GM11168 (cell line): ENCODE results near the gene CFAP61.
"Not testable (repeated sequence)": the region's sequence is repeated elsewhere in the genome, so short reads cannot be mapped to it uniquely, and the experiment has no call there.

Experiments used
- in situ Hi-C: fragments of 300-500 bp; cut with MboI; formaldehyde crosslinking; loops from one replicate; pipeline ENCODE4 v1.12.0; 2022; ENCODE audit warnings: low sequenced_read_pairs; ENCODE audit not compliant: unreplicated experiment

Gene CFAP61

DNA sequence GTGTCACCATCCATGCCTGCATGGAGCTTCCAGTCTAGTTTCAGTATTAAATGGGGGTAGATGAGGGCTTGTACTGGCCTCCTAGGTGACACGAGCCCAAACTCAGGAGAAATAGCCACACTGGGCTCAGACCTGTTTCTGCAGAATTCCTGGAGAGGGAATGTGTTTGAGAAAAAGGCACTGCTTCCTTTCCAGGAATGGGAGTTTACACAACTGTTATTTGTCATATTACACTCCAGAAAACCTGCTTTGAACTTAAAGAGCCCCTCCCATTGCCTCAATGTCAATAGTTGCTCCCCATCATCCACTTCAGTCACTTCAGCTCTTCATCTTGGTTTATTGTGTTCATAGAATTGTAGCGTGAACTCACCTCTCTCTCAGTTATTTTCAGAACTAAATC, 151.5 kb downstream of the CFAP61 start:
- in situ Hi-C loops = no loop called here

DNA sequence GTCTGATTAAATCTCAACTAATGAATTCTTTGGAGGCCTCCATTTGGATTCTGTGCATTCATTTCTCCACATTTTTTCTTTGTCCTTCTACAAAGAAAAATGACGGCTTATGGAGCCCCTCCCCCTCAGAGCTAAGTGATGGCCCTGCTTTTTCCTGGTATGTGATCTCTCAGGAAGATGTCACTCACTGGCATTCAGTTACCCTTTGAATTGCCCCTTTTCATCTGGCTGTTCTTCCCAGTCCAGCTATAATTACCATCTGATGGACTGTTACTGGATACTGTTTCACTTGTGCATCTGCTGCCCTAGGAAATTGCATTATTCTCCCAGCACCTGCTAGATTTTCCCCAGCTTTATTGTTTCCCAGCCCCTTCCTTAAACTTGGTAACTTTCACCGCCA, 151.9 kb downstream of the CFAP61 start:
- in situ Hi-C loops = no loop called here

DNA sequence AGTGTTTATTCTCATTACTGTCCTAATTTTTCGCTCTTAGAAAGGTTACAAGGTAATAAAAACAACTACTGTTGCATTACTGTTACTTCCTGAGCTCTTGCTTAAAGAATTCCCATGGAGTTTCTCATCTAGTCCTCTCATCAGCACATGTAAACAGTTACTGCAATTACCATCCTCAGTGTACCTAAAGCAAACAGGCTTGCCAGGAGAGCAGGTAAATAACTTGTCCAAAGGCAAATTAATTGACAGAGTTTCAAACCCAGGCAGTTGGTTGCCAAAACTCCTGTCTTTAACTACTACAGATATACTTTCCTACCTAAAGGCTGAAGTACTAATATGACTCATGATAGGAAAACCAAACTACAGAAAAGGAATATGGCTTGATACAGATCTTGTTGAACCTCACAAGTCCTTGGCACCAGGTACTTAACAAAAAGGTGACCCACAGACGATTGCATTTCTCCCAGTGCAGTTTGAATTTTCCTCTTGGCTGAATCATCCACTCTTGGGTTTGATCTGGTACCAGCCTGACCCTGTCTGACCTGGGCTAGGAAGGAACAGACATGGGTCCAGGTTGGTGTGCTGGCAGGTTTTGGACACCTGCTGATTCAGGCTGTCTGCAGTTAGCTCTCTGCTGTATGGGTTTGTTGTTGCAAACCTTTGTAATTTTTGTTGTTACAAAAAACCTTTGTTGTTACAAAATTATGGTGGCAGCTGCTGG, 153.0 kb downstream of the CFAP61 start:
- in situ Hi-C loops = no loop called here

DNA sequence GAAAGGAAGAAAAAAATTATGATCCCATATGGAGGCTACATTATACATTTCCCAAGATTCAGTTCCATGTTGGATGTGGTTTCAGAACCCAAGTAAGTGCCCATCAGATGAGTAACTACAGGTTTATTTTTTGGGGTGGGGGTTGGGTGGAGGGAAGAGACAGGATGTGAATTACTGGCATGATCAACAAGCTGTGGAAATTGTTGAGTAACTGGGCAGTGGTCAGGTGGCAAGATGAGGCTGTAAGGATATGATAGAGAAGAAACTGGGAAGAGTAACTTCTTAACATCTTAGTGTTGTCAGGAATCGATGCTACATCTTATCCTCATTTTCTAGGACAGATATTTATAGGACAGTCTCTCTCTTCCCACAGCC, 153.5 kb downstream of the CFAP61 start:
- in situ Hi-C loops = no loop called here

DNA sequence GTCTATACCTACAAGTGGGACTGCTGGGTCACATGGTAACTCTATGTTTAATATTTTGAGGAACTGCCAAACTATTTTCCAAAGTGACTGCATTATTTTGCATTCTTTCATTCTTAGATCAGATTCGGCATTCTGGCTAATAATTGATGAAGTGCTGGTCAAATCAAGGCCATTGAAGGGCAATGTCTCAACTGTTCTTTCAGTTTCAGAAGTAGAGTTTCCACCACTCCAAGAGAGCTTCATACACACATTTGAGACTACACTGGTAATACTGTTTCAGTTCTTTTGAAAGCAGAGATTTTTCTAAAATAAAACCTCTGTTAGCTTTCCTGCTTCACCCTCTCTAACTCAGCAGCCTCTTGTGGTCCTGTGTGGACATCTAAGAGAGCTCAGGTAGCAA, 154.5 kb downstream of the CFAP61 start:
- in situ Hi-C loops = no loop called here

DNA sequence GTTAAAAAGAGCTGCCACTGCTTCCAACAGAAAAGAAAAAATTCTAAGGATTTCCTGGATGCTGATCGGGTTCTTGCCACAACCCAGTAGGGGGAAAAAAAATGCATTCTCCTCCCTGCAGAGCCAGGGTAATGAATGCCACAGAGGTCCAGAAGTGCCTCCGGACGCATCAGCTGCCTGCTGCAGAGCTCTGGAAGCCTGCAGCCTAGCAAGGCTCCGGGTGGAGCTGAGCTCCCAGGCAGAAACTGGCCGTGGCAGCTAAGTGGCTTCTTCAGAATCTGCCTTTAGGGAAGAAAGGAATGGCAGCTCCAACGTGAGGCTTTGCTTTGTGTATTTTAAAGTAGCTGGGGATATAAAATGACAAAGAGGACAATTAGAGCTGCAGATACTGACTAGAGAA, 155.0 kb downstream of the CFAP61 start:
- in situ Hi-C loops = no loop called here

DNA sequence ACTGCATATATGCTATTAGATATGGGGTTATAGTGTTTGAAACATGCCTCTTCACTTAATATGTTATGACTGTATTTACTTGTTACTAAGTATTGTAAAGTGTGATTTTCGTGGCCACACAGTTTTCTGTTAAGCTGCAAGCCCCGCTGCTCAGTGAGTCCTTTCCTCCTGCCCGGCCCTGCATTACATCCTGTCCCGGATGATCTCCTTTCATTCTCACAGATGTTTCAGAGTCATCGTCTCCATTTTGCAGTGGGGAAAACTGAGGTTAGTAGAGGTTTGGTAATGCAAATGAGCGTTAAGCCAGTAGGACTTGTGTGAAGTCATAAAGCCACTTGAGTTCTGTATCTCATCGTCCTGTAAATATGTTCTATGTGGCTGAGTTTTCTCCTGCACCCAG, 155.5 kb downstream of the CFAP61 start:
- in situ Hi-C loops = no loop called here

DNA sequence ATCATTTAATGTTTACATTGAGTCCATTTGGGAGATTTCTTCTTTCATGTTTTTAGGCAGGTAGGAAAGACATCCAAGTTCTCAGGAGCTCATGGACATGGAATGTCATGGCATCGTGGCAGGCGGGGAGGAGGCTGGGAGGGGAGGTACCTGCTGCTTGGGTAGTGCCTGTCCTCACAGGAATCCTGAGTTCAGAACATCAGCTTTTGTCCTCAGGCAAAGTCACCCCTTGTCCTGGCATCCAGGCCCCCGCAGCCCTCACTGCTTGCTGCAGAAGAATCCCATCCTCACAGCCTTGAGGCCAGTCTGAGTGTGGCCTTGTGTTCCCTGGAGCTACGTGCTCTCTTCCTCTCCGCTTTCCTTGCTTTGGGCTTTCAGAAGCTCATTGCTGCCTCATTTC, 157.4 kb downstream of the CFAP61 start:
- in situ Hi-C loops = no loop called here

DNA sequence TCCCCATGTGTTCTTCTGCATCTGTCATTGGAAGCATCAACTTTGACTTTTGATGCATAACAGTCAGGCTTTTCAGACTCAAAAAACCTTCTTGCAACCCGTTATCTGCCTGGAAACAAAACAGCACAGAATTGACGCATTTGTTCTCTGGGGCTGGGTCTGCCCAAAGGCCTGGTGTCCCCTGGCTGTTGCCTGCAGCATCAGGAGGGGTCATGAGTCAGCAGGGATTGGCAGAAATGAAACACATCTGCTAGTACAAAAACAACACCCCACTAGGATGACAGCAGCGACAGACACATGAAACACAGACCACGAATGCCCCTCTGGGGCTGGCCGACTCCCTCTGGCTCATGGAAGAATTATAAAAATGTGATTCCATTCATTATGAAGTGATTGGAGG, 158.0 kb downstream of the CFAP61 start:
- in situ Hi-C loops = no loop called here

DNA sequence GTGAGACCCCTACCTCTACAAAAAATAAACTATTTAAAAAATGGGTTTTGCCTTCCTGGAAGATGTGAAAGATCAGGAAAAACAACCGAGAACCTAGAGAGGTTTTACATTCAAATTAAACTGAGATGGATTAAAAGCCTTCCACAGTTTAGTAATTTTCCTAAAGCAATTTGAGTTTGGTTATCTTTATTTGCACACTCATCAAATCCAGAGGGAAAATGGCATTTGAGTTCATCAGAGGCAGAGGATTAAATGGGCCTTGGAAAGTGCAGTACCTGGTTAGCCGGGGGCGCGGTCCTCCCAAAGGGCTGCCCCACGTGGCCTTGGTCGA, 158.6 kb downstream of the CFAP61 start:
- in situ Hi-C loops = no loop called here

DNA sequence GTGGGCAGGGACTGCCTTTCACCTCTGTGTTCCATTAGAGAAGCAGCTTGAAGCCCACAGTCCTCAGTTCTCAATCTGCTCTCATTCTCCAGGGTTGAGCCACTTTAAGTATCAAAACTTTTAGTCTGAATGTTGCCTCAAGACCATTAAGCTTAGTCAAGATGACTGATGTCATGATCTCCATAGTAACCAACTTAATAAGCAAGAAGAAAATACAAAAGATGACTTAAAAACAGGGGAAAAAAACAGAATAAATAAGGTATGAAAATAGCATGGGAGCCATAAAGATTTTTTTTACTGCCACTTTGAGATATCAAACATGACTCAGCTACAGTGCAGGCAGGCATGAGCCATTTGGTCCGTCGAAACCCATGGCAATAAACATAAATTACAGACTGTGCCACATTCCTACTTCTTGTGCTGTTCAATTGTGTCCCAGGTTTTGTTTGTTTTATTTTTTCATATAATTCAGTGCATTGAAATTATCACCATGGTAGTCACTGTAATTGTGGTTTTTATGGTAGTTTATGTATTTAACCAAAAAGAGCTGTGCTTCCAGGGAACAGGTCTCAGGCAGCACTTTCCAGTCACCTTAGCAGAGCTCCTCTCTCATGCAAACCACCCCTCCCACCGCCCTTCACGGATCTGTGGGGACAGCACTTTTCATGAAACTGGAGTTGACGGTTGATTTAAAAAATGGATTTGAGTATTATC, 159.1 kb downstream of the CFAP61 start:
- in situ Hi-C loops = no loop called here

DNA sequence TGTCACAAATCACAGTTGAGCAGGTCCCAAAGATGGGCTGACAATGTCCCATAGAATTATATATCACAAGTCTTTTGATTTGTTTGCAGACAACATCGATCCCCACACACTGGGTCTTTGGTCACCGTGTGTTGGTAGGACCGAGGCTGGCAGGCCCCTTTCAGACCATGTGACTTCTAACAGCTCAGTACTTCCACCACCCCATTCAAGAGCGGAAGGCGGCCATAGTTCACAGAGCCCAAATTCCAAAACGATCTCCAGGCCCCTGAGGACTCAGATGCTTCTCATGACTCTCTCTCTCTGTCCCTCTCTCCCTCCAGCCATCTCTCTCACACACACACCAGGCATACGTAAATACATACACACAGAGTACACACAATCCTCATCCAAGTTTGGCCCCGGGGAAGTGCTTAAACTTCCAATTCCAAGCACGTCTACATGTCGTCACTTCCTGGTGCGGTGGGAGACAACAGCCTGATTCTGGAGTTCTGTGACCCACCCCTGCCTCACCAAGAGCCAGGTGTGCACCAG, 159.7 kb downstream of the CFAP61 start:
- in situ Hi-C loops = no loop called here

DNA sequence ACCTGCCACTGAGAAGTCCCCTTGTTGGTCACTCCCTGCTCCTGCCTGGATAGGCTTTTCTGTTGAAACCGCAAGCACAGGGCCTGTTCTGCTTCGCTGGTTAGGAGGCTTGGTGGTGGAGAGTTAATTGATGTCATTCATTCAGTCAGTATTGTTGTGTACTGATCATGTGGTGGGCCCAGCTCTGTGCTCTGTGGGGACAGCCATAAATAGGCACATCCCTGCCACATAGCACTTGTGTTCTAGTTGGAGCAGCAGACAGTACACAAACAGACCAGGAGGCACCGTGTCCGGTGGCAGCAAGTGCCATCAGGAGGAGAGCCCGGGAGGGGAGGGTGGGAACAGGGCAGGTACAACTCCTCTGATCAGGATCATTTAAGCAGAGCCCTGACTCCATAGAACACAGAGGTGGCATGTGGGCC, 160.4 kb downstream of the CFAP61 start:
- in situ Hi-C loops = no loop called here

DNA sequence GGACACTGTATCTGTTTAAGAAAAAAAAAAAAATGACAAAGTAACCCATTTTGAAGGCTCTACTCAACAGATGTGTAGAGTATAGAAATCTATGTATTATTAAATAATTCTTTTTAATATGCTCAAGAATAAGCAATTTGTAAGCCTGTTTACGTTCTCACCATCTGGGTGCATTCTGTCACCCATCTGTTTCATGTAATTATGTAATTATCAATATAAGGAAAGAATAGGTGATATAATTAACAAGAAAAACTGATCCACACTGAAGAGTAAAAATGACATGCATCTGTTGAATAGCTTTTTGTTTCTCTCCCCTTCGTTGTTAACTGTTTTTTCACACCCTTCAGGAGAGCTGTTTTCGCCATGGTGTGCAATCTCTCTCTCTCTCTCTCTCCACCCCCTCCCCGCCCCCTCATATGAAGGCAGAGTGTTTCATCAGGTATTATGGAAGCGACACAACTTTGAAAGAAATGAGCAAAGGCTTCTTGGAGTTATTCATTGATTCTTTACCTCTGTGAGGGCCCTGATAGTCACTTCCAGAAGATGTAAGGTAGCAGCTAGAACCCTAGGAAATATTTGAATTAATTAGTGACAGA, 161.3 kb downstream of the CFAP61 start:
- in situ Hi-C loops = no loop called here

DNA sequence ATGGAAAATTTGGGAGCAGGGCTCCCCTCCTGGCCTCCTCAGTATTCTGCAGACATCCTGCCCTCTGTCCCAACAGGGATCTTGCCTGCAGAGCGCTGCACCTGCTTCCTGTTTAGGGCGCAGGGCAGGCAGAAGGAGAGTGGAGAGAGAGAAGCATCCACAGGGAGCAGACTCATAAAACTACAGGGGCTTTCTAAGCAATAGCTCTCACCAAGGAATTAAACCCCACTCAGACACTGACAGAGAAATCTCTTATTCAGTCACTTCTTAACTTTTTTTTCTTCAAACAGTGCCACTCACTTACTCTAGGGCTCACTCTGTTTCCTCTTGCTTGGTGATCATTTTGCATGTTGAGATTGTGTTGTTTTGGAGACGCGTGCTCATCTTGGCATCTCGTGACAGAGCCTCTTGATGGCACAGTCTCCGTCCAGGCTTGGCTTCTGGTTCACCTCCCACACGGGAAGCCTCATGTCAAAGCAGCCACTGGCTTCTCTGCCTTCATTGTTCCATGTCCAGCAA, 162.5 kb downstream of the CFAP61 start:
- in situ Hi-C loops = no loop called here

DNA sequence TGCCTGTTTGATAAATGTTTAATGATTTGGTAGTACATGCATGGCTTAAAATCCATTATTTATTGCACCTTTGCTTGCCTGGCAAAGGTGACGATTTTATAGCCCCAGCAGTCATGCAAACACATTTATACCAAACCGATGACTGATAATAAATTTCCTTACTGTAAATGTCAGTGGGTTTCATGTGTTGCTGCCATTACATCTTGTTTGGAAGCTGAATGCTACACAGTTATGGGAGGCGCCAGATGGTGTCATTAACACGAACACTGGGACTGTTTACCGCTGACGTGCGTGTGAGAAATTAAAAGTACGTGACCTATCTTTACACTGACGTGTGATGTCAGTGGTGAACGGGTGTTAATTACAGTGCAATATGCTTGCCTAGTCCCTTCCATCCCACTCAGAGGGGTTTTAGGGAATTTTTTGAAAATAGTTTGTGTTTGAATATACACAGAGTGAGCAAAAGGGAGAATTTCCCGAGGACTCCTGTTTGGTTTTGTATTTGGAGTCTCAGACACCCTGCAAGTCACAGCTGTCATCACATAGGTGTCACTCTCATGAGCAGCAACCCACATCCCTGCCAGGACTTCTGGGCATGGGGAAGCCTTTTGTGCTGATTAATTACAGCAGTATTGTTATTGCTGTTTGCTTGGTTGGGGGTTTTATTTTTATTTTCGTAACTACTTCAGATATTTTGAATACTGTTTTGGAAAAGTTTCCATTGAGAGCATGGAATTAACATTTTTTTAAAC, 163.8 kb downstream of the CFAP61 start:
- in situ Hi-C loops = no loop called here

DNA sequence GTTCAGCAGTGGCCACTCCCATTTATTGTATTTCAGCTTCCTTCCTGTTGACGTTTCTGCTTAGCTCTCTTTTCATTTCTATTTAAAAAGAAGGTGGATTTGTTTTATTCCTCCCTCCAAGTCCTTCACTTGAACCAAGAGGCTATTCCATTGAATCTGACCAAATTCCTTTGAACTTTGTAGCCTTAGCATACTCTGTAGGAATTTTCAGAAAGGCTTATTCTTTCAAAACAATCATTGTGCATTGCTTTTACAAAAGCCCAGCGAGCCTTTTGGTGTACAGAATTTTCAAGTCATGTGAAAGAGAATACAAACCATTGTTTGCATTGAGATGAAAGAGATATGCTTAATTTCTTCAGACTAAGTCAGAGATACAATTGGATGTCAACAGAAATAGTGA, 164.6 kb downstream of the CFAP61 start:
- in situ Hi-C loops = no loop called here

DNA sequence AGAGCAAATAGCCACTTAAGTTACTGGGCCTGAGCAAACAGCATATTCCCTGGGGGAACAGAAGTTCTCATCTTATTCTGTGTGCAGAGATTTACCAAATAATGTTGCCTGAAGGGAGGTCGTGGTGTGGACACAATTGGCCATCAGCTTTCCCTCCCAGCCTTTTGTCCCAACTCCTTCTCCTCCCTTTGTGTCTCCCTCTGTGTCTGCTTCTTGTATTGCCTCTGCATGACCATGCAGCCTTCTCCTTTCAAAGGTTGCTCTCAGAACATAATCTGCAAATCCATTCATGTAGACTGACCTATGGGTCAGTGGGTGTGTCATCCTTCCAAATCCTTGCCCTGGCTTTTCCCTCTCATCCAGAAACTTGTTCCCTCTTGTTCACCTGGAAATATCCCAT, 165.3 kb downstream of the CFAP61 start:
- in situ Hi-C loops = no loop called here

DNA sequence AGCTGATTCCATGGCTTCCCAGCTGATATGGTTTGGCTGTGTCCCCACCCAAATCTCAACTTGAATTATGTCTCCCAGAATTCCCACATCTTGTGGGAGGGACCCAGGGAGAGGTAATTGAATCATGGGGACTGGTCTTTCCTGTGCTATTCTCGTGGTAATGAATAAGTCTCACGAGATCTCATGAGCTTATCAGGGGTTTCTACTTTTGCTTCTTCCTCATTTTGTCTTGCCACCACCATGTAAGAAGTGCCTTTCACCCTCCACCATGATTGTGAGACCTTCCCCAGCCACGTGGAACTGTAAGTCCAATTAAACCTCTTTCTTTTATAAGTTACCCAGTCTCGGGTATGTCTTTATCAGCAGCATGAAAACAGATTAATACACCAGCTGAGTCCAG, 165.8 kb downstream of the CFAP61 start:
- in situ Hi-C loops = not testable (repeated sequence)

DNA sequence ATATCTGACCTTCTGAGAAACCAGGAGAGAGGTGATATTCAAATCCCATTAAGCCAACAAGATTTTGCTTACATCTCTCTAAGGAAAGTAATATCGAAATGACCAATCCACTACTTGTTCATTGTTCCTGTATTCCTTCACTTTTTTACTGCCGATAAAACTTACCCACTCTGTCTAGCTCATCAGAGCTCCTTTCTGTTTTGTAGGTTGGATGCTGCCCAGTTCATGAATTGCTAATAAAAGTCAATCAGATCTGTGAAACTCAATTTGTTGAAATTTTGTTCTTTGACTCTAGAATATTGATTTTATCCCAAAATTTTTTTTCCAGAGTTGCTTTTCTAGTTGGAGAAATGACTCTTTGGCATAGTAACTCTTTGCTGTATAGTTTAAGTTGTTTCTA, 166.7 kb downstream of the CFAP61 start:
- in situ Hi-C loops = no loop called here

DNA sequence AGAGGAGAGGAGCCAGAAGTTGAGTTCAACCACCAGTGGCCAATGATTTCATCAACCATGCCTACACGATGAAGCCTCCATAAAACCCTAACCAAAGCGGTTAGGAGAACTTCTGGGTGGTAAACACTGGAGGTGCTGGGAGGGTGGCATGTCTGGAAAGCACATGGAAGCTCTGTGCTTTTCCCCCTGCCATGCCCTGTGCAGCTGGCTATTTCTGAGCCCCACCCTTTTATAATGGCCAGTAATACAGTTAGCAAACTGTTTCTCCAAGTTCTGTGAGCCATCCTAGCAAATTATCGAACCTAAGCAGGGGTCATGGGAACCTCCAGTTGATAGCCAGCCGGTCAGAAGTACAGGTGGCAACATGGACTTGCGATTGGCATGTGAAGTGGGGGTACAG, 167.8 kb downstream of the CFAP61 start:
- in situ Hi-C loops = no loop called here
